AG08396 (cell line): ENCODE results near the gene TMEM52.
"Not testable (repeated sequence)": the region's sequence is repeated elsewhere in the genome, so short reads cannot be mapped to it uniquely, and the experiment has no call there.

Source experiments
- DNase-seq: peaks from one replicate; pipeline ENCODE4 v3.0.0; 2012; ENCODE audit warnings: low spot score, mixed read lengths

The TMEM52 gene

GRCh38 chr1:1946540-1946939 is 27.5 kb upstream of the TMEM52 start:
- no peak for DNase-seq

DNA sequence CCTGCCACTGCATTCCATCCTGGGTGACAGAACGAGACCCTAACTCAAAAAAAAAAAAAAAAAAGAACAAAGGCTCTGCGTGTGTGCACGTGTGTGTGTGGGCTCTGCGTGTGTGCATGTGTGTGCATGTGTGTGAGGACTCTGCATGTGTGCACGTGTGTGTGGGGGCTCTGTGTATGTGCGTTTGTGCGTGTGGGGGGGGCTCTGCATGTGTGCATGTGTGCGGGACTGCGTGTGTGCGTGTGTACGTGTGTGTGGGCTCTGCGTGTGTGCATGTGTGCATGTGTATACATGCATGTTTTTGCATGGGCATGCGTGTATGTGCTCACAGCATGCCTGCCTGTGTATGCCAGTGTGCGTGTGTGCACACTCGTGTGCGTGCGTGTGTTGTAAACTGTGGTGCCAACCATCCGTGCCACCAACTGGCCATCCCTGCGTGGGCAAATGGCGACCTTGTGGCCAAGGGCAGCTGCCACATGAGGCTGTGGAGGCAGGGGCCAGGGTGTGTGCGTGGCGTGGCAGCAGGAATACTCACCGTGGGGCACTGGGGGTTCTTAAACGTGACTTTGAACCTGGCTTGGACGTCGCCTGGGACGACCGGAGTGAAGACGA is 26.8 kb upstream of the TMEM52 start:
- no peak for DNase-seq

GRCh38 chr1:1943834-1944570 is 24.9 kb upstream of the TMEM52 start:
- peak; percentile 82 for DNase-seq

DNA sequence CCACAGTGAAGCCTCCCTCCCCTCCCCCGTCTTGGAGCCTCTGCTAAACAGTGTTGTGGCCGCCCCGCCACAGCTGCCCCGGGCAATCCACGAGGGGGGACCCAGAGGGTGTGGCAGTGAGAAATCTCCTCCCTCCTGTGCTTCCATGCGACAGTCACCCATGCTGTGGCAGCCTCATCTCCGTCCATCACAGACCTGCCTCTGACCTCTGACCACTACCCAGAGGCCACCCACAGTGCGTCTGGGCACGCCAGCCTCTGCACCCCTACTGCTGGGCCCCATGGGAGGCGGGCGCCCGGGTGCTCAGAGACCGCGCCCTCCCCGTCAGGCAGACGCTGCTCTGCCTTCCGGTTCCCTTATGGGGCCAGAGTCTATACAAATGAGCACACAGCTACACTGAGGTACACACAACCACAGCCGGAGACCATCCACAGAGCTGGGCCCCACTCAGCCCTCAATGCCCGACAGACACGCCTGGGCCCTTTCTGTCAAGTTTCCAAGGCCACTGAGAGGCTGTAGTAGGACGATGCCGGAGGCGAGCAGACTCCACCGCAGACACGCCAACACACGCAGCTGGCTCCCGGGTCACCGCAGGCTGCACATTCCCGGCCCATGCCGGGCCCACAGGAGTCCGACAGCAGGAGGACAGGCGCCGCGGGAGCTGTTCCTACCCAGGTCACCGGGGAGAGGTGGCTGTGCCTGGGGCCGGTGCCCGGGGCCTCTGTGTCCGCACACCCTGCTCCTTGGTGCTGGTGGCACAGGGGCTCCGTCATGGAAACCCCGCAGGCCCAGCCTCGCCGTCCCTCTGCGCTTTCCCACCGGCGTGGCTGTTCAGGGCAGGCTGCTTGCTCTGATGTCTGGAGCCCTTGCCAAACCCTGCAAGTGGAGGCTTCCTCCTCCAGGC is 23.9 kb upstream of the TMEM52 start:
- no peak for DNase-seq

DNA sequence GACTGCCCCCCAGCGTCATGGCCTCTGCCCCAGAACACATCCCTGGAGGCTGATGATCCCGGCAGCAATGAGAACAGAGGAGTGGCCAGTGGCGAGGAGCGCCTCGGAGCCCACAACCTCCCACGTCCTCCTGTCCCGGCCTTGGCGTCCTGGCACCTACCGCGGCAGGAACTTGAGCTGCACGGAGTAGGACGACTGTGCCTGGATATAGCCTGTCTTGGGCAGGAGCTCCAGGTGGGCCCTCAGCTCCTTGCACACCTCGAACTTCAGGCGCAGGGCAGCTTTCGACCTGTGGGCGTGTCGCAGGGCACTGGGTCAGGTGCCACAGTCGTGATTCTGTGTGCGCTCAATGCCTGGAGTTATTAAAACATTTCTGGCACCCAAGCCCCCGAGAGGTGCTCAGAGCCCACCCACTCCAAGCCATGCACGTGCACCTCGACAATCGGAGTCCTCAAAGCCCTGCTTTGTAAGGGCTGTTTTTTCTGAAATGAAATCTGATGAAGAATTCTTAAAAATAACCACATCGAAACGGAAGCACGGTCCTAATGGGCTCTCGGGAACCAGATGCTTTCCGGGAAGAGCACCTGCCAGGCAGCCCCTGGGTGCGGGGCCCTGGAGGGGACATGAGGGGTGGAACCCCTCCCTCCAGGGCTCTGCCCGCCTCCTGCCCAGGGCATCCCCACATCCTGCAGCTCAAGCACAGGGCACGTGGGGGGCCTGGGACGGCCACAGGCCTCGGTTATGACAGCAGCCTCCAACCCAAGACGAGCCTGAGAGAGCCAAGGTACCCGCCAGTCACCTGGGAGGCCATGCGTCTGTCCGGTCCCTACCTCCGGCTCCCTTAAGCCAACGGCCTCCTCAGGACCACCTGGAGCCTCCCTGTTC is 23.0 kb upstream of the TMEM52 start:
- no peak for DNase-seq

GRCh38 chr1:1941211-1941841 is 22.2 kb upstream of the TMEM52 start:
- DNase-seq, result no peak

DNA sequence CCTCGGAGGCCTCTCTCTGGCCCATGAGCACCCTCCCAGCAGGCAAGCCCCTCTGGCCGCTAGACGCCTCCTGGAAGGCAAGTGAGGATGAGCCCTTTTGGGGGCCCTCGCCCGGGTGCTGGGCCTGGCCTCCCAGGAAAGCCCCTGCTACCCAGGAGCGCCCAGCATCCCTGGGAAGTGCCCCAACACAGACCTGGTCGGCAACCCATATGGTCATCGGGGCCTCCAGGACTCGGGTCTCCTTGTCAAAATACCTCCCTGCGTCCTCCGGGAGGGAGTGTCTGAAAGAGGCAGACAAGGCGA is 21.0 kb upstream of the TMEM52 start:
- DNase-seq, result no peak

- DNase-seq, result no peak
Measured at GRCh38 chr1:1939296-1940122, 20.4 kb upstream of the TMEM52 start.

DNA sequence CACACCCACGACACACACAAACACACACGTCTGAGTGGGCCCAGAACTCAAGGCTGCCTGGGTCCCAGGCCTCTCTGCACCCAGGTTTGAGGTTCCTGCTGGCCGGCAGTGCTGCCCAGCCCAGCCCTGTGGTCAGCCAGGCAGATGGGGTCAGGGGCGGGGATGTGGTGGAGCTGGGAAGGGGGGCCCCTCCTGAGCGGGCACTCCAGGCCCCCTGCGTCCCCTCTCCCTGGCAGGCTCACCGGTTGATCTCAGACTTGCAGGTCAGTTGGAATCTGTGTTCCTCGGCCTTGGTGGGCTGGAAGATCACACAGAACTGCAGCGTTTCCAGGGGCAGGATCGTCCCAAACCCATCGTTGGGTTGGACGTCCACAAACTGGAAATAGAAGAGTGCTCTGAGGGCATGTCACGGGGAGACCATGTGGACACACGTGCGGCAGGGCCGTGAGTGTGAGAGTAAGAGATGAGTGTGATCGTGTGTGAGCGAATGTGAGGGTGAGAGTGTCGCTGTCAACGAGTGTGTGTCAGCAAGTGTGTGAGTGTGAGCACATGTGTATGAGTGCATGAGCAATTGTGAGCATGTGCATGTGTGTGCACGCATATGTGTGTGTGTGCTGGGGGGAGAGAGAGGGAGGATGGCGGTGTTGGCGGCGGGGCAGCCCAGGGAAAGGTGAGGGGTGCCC is 19.7 kb upstream of the TMEM52 start:
- no peak for DNase-seq

DNA sequence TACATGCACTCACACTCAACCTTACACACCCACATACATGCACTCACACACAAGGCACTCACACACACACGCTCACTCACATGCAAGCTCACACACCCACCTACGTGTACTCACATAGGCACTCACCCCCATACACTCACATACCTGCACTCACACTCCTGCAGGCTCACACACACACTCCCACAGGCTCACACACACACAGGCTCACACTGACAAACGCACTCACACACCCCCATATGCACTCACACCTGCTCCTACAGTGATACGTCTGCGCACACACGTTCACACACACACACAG is 19.1 kb upstream of the TMEM52 start:
- no peak for DNase-seq

DNA sequence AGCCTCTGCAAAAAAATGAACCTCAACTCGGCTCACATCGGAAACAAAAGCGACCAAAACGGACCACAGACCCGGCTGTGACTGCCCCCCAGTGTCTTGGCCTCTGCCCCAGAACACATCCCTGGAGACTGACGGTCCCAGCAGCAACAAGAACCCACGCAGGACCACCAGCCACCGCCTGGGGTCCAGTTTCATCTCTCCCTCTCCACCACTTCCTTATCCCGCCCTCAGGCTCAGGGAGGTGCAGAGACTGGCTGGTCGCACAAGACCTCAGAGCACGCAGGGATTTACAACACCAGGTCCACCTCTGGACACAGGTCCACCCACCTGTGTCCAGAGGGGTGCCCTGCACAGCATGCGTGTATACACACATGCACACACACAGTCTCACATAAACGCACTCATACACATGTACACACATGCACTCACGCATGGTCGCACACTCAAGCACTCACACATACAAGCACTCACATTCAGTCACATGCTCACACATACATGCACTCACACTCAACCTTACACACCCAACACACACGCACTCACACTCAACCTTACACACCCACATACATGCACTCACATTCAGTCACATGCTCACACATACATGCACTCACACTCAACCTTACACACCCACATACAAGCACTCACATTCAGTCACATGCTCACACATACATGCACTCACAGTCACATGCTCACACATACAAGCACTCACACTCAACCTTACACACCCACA is 18.6 kb upstream of the TMEM52 start:
- no peak for DNase-seq

DNA sequence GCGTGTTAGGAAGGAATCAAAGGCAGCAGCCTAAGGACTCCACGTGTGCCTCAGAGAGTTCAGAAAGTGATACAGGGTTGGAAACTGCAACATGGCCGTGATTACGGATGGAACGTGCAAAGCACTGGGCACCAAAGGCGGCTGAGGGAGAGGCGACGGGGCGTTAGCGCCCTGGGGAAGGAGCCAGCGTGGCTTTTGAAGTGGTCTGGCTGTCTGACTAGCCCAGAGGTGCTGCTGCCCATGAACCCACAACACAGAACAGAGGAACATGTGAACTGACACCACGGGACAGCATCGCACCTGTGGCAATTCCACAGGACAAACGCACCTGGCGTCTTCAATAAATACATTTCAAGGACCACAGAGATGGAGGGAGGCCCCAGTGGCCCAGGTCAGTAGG is 18.0 kb upstream of the TMEM52 start:
- DNase-seq, result no peak

GRCh38 chr1:1934848-1935247 is 15.8 kb upstream of the TMEM52 start:
- not testable (repeated sequence) for DNase-seq

DNA sequence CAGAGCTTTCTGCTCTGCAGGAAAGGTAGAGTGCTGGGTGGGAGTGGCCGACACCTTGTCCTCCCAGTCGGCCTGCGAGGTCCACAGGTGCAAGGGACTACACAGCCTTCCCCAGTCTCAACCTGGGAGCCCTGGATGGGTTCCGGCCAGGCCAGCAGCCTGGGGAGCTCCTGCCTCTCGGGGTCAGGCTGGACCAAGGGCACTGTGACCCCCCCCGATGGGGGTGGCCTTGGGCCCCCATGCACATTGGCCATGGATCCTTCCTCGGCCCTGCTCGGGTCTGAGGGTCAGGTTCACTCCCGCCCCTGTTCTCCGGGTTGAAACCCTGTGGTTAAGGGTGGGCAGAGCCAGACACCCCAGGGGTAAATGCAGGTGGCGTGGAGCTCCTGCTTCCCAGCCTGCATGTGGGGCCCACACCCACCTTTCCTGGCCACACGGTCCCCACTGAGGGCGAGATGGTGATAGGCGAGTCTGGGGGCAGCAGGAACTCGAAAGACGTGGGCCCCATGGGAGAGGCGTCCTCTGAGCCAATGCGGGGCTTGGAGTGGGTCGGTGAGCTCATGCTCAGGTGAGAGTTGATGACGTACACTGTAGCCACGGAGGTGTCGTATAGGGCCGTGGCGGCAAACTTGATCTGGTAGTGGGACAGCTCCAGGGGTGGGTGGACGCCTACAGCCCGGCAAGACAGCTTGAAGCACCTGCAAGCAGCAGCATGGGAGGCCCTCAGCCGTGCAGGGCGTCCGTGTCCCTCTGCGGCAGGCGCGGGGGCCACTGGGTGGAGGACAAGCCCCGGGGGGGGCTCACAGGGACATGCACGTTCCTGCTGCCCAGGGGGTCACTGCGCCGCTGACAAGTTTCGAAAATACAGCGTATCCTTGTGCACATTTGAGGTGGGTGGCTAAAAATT is 10.8 kb upstream of the TMEM52 start:
- no peak for DNase-seq

- no peak for DNase-seq
Measured at GRCh38 chr1:1929102-1929638, 10.1 kb upstream of the TMEM52 start.

DNA sequence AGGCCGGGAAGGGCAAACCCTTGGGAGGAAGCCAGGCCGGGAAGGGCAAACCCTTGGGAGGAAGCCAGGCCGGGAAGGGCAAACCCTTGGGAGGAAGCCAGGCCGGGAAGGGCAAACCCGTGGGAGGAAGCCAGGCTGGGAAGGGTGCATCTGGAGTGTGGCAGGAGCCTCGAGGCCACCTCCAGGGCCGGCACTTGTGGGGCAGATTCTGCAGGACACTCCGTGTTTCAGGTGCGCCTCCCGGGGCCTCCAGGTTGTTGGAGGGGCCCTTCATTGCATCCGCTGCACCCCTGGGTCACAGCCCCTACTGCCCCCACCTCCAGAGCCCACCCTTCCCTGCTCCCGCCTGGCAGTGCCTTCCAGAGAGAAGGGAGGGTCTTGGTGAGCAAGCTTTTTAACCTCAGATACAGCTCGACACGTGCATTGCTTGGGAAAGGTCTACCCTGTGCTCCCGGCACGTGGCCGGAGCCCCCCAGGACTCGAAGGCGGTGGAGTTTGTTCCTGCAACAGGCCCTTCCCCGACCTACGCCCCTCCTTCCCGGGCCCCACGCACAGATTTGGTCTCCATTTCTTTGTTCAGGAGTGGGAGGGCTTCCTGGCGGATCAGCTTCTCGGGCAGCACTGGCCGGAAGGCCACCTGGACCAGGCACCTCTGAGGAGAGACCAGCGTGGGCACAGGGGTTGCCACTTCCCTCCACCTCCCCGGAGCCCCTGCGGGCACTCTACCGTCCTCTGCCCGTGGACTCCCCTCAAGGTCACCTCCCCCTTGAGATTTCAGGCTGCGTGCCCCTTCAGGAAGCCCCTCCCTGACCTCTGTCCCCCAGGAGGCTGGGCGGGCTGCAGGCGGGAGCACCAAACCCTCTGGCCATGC is 9.4 kb upstream of the TMEM52 start:
- DNase-seq, result no peak

GRCh38 chr1:1927751-1928150 is 8.7 kb upstream of the TMEM52 start:
- DNase-seq, result no peak
